Smooth muscle cell (in vitro differentiated cells): ENCODE results near the gene FGF14. TPM values are rescaled to one million over a fixed set of nuclear protein-coding genes. Genes with fewer than 3 reads are reported as not detected.

ENCODE experiments used
- DNase-seq: peaks from one replicate; lab custom pipeline; 2025; ENCODE audit not compliant: unreplicated experiment; lab: John Stamatoyannopoulos, UW
- H2AFZ ChIP-seq: fragments of 200-600 bp; sonication (generic); 2 replicates; pipeline ENCODE4 v1.6.0; 2016; ENCODE audit warnings: antibody characterized with exemption, low read depth, mild to moderate bottlenecking
- H3F3A ChIP-seq: fragments of 200-600 bp; sonication (generic); 2 replicates; pipeline ENCODE4 v1.6.0; 2017; ENCODE audit warnings: antibody characterized with exemption, low read depth
- H3K27ac ChIP-seq: fragments of 200-600 bp; sonication (generic); 2 replicates; pipeline ENCODE4 v1.5.1; 2016; ENCODE audit warnings: low read depth, mild to moderate bottlenecking
- H3K27me3 ChIP-seq: fragments of 200-600 bp; sonication (generic); 2 replicates; pipeline ENCODE4 v1.6.1; 2016; ENCODE audit warnings: low read depth, mild to moderate bottlenecking
- H3K36me3 ChIP-seq: fragments of 200-600 bp; sonication (generic); 2 replicates; pipeline ENCODE4 v1.5.1; 2016; ENCODE audit warnings: low read depth
- H3K4me1 ChIP-seq: fragments of 200-600 bp; sonication (generic); 2 replicates; pipeline ENCODE4 v1.5.1; 2016; ENCODE audit warnings: low read depth
- H3K4me2 ChIP-seq: fragments of 200-600 bp; sonication (generic); 2 replicates; pipeline ENCODE4 v1.6.0; 2016; ENCODE audit warnings: mild to moderate bottlenecking
- H3K4me3 ChIP-seq: fragments of 200-600 bp; sonication (generic); 2 replicates; pipeline ENCODE4 v1.5.1; 2016; ENCODE audit warnings: mild to moderate bottlenecking
- H3K79me2 ChIP-seq: fragments of 200-600 bp; sonication (generic); 2 replicates; pipeline ENCODE4 v1.6.0; 2016; ENCODE audit warnings: low read depth, mild to moderate bottlenecking
- H3K9ac ChIP-seq: fragments of 200-600 bp; sonication (generic); 2 replicates; pipeline ENCODE4 v1.6.0; 2016; ENCODE audit warnings: low read depth
- H3K9me3 ChIP-seq: fragments of 200-600 bp; sonication (generic); replicated peaks from 2 replicates; pipeline ENCODE4 v1.5.1; 2016; ENCODE audit warnings: low read depth
- H4K20me1 ChIP-seq: fragments of 200-600 bp; sonication (generic); 2 replicates; pipeline ENCODE4 v1.6.0; 2016; ENCODE audit warnings: low read depth
- WGBS: methylation state at CpG from one replicate; pipeline ENCODE4 v1.1.7; 2016; ENCODE audit warnings: low lambda C conversion rate; 5-methylcytosine and 5-hydroxymethylcytosine counted together
- polyA plus RNA-seq: library from polyadenylated mRNA; unstranded; fragments of >200 nt; fragmentation: Nextera tagmentation; extraction: Ambion mirVana; gene quantifications from 2 replicates; pipeline ENCODE4 v1.2.1, GENCODE V29; 2016
- total RNA-seq: library from RNA; depleted of rRNA; stranded (reverse); fragments of >200 nt; gene quantifications from 2 replicates; pipeline ENCODE4 v1.2.3, GENCODE V29; 2014
- TF ChIP-seq, protein P1 (sequence below): fragments of 200-600 bp; sonication (generic); IDR thresholded peaks from 2 replicates; pipeline ENCODE4 v1.5.1; 2017; ENCODE audit warnings: borderline replicate concordance, mild to moderate bottlenecking, antibody characterized with exemption; ENCODE audit not compliant: insufficient read depth, poor library complexity, severe bottlenecking

Gene FGF14
- total and polyA plus RNA-seq, 2 experiments from 2014 or later, result 0.23 TPM; not detected in 1

DNA sequence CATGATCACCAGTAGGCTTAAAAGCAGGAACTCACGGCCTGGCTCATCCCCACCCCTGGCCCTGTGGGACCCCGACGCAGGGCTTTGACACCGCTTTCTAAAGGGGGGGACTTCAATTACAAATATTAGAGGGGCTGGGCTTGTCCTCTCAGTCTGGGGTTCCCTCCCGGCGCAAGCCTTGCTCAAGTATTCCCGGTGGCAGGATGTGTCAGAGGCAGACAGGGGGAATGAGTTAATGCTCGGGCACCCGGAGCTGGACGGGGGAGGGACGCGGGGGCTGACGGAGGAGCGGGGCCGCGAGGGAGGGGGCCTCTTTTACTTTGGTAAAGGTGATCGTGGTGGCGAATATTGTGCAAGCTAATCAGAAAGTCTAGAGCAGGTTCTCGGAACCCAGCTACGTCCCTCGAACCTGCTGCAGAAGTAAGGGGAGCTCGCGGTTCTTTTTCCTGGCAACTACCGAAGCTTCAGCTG is 1.1 kb downstream of the FGF14 start:
- H3K4me1 ChIP-seq, result peaks cover 17% of the 10 kb centered on the region
- TF ChIP-seq, protein P1, sequence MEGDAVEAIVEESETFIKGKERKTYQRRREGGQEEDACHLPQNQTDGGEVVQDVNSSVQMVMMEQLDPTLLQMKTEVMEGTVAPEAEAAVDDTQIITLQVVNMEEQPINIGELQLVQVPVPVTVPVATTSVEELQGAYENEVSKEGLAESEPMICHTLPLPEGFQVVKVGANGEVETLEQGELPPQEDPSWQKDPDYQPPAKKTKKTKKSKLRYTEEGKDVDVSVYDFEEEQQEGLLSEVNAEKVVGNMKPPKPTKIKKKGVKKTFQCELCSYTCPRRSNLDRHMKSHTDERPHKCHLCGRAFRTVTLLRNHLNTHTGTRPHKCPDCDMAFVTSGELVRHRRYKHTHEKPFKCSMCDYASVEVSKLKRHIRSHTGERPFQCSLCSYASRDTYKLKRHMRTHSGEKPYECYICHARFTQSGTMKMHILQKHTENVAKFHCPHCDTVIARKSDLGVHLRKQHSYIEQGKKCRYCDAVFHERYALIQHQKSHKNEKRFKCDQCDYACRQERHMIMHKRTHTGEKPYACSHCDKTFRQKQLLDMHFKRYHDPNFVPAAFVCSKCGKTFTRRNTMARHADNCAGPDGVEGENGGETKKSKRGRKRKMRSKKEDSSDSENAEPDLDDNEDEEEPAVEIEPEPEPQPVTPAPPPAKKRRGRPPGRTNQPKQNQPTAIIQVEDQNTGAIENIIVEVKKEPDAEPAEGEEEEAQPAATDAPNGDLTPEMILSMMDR, result no peak
- no peaks in the 10 kb centered on the region for H4K20me1 ChIP-seq
- H3K9ac ChIP-seq, result no peak overlapping the region
- H3K9me3 ChIP-seq, result no peaks in the 10 kb centered on the region
- WGBS, result 4% methylated on average over 20 of the region's 24 CpGs
- peak overlapping the region; percentile 52 for H2AFZ ChIP-seq
- H3F3A ChIP-seq, result no peaks in the 10 kb centered on the region
- no peak for DNase-seq
- no peak overlapping the region for H3K27ac ChIP-seq
- H3K36me3 ChIP-seq, result no peaks in the 10 kb centered on the region
- peaks cover 77% of the 10 kb centered on the region for H3K27me3 ChIP-seq
- H3K79me2 ChIP-seq, result no peaks in the 10 kb centered on the region
- peak overlapping the region; percentile 85 for H3K4me2 ChIP-seq
- peak overlapping the region; percentile 39 for H3K4me3 ChIP-seq

- Histone ChIP-seq H3F3A (no peaks in the 10 kb centered on the region), H3K4me3 (peak overlapping the region; percentile 39), H3K9me3 (no peaks in the 10 kb centered on the region), H4K20me1 (no peaks in the 10 kb centered on the region), H3K79me2 (no peaks in the 10 kb centered on the region), H3K4me1 (peaks cover 19% of the 10 kb centered on the region), H3K27ac (no peak overlapping the region), H3K4me2 (peak overlapping the region; percentile 85), H3K27me3 (peaks cover 77% of the 10 kb centered on the region), H2AFZ (peak overlapping the region; percentile 52), H3K36me3 (no peaks in the 10 kb centered on the region), H3K9ac (no peak overlapping the region)
- DNase-seq, result no peak
- 4% methylated on average over 56 of the region's 58 CpGs for WGBS
- TF ChIP-seq, protein P1, result no peak
These were observed 1.8 kb downstream of the FGF14 start for GRCh38 chr13:102399791-102400674.

- TF ChIP-seq, protein P1, result no peak
- no peaks in the 10 kb centered on the region for H3K79me2 ChIP-seq
- H4K20me1 ChIP-seq, result no peaks in the 10 kb centered on the region
- peaks cover 42% of the 10 kb centered on the region for H3K27me3 ChIP-seq
- WGBS, result 96% methylated on average over 2 of the region's 2 CpGs
- H3K4me2 ChIP-seq, result no peak overlapping the region
- H3K27ac ChIP-seq, result no peak overlapping the region
- H3K4me1 ChIP-seq, result peaks cover 17% of the 10 kb centered on the region
- H3K9ac ChIP-seq, result no peak overlapping the region
- H3K4me3 ChIP-seq, result no peak overlapping the region
- H3F3A ChIP-seq, result no peaks in the 10 kb centered on the region
- H2AFZ ChIP-seq, result no peak overlapping the region
- no peaks in the 10 kb centered on the region for H3K36me3 ChIP-seq
- H3K9me3 ChIP-seq, result no peaks in the 10 kb centered on the region
- DNase-seq, result no peak
These were observed 5.9 kb downstream of the FGF14 start for GRCh38 chr13:102395939-102396338.
